Dedifferentiated amniotic fluid mesenchymal stem cell (primary cell): ENCODE results near the gene NCBP3.
"Not testable (repeated sequence)": the region's sequence is repeated elsewhere in the genome, so short reads cannot be mapped to it uniquely, and the experiment has no call there.

Experiments
- DNase-seq: peaks from one replicate; pipeline ENCODE4 v3.0.0-alpha.2; 2016; ENCODE audit errors: extremely low spot score

Gene NCBP3

DNA sequence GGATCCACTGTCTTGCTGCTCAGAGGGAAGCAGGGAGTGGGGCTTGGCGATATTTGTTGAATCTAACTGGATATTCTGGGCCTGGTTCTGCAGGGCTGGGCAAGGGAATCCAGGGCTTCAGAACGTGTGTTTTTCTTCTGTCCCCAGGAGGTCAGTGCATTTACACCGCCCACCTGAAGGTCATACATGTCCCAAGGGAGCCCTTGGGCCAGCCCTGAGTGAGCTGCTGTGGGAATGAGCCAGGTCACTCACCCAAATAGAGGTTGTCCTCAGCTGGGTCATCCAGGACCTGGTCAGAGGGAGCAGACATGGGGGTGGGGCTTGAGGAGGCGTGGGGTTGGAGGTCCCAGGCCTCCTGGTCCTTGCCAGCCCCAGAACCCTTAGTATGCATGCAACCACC, 36.2 kb upstream of the NCBP3 start:
- no peak for DNase-seq

DNA sequence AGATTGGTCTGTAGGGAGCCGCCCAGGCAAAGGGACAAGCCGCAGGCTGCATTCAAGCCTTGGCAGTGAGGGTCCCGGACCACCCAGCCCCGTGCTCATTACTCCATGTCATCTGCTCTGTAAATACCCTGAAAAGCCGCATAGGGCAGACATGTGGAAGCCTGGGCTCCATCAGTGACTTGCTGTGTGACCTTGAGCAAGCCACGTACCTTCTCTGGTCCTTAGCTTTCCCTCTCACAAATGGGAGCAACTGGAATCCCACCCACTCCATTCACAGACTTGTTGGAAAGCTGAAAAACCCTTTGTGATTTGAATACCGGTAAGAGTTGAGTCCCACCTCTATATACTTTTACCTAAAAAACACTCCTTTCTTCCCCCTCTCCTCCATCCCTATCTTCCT, 34.9 kb upstream of the NCBP3 start:
- DNase-seq, result no peak

GRCh38 chr17:3879591-3880417, 33.8 kb upstream of the NCBP3 start:
- no peak for DNase-seq

GRCh38 chr17:3879186-3879585, 33.1 kb upstream of the NCBP3 start:
- DNase-seq, result peak; percentile 75

DNA sequence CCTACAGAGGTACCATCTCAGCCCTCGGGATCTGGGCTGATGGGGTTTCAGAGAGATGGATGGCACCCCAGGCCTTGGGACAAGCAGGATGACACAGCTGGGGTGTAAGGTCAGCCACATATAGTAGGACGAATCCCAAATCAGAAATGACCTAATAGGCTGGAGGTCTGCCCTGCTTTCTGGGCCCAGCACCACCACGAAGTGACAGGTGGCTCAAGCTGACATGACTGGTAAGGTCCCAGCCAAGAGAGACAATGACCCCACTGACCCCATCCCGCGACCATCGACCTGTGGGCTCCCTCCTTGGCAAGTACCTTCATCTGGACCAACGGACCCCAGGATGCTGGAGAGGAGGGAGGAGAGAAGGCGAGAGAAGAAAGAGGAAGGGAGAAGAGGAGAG, 31.2 kb upstream of the NCBP3 start:
- no peak for DNase-seq

DNA sequence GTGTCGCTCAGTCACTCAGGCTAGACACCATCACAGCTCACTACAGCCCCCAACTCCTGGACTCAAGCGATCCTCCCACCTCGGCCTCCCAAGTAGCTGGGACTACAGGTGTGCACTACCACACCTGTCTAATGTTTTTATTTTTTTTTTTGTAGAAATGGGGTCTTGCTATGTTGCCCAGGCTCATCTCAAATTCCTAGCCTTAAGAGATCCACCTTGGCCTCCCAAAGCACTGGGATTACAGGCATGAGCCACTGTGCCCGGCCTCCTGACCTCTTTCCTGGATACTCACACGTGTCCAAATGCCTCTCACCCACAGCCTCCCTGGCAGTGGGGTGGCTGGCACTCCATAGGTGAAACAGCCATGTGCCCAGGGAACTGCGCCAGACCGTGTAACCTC, 29.3 kb upstream of the NCBP3 start:
- no peak for DNase-seq

- DNase-seq, result no peak
These were observed 27.8 kb upstream of the NCBP3 start for GRCh38 chr17:3873862-3874261.

DNA sequence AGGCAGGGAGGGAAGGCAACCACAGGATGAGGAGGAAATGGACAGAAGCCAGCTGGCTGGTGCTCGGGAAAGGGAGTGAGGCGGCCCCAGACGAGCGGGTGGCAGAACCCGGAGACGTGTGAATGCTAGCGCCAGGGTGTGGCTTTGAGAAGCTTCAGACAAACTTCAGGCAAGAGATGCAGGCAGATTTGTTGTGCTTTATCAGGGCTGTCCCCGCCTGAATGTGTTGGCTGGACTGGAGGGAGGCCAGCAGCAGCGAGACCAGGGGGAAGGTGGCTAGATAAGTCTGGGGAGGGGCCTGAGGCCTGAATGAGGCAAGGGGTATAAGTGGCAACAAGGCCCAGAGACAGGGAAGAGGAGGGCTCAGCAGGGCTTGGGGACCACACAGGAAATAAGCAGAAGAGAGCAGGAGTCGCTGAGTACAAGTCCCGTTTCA, 24.8 kb upstream of the NCBP3 start:
- no peak for DNase-seq

GRCh38 chr17:3867606-3868005, 21.6 kb upstream of the NCBP3 start:
- no peak for DNase-seq

DNA sequence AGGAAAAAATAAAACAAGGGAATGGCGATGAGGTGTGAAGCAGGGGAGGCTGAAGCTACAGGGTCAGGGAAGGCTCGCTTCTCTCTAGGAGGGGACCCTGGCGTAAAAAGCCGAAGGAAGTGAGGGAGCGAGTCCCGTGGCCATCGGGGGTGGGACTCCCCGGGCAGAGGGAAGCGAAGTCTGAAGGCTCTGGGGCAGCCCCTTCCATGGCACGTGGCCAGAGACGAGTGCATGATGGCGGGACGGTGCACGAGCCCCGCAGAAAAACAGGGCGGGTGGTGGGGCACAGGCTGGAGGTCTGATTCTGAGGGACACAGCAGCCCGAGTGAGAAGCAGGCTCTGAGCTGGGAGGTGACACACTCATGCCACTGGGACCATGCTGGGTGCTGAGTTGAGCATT, 21.1 kb upstream of the NCBP3 start:
- no peak for DNase-seq

DNA sequence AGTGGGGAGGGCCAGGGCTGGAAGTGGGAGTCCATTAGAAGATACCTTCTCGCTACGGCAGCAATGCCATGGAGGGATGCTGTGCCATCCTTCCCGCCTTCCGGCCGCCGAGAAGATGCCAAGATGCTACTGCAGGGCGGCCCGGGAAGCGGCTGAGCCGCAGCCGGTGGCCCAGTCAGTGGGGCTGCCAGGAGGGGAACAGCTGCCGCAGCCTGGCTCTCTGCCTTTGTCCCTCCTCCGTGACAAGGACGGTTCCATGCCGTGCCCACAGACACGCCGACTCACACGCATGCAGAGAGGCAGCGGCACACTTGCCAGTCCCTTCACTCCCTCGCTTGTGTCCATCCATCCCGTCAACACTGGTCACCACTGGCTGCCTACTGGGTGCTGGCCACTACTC, 20.2 kb upstream of the NCBP3 start:
- DNase-seq, result no peak

GRCh38 chr17:3865176-3865575, 19.1 kb upstream of the NCBP3 start:
- no peak for DNase-seq

- no peak for DNase-seq
These were observed 18.5 kb upstream of the NCBP3 start for GRCh38 chr17:3864534-3864933.

GRCh38 chr17:3861761-3862681, 16.0 kb upstream of the NCBP3 start:
- DNase-seq, result no peak

DNA sequence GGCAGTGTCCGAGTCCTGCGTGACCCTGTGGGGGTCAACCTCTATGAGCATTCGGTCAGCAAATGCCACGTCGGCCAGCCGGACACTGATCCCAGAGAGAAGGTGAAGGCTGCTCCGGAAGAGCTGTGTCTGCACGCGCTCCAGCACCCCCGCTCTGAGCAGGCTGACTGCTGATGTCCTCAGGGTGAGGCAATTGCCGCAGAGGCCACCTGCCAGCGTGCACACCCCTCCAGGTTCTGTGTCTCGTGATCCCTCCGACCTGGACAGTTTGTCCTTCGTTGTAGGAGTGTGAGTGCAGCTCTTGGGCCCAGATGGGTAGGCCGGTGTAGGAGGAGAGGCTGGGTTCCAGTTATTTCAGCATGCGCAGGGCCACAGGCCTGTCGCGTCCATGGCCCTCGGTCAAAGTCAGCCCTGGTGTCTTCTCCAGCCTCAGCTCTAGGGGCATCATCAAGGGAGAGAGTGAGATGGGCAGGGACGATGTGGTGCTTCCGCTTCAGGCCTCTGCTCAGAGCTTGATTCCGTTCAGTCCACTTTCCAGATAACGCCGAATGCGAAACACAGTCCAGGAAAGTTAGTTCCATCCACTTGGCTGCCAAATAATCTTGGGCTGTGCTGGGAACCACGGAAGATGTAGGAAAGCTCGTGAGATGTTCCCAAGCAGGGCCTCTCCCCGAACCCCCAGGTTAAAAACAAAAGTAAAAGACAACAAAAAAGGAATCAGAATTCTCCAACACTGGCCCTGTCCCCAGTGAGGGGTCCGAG, 15.1 kb upstream of the NCBP3 start:
- no peak for DNase-seq

GRCh38 chr17:3859940-3860339, 13.9 kb upstream of the NCBP3 start:
- no peak for DNase-seq

DNA sequence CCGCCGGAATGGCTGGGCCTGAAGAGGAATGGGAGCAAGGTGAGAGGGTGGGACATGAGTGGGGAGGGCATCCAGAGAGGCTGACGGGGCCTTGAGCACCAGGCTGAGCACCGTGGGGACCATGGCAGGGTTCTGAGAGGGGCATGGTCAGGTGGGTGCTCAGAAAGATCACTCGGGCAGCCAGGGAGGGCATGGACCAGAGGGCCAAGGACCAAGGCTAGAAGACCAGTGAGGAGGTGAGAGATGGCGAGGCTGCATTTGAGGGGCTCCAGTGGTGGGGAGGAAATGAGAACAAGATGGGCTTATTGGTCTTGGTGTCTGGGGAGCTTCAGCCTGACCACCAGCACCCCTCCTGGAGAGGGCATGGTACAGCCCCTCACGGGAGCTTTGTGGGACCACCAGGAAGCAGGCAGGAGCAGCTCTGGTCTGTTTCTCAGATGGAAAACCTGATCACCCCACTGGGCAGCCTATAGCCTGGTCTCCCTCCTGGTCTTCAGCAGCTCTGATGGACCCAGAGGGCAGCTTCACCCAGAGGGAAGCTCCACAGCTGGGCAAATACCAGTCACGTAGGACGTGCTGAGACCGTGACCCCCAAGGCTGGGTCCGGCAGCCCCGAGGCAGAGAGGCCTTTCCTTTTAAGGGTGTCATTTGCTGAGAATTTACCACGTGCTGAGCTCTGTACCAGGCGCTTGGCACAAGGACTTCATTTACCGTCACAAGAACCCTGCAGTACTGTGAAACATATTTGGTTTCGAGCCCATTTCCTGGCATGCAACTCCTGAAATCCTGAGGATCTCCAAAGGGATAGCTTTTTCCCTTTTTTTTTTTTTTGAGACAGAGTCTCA, 11.4 kb upstream of the NCBP3 start:
- no peak for DNase-seq

GRCh38 chr17:3854204-3854603, 8.2 kb upstream of the NCBP3 start:
- DNase-seq, result not testable (repeated sequence)

GRCh38 chr17:3852561-3852960, 6.5 kb upstream of the NCBP3 start:
- DNase-seq, result no peak

DNA sequence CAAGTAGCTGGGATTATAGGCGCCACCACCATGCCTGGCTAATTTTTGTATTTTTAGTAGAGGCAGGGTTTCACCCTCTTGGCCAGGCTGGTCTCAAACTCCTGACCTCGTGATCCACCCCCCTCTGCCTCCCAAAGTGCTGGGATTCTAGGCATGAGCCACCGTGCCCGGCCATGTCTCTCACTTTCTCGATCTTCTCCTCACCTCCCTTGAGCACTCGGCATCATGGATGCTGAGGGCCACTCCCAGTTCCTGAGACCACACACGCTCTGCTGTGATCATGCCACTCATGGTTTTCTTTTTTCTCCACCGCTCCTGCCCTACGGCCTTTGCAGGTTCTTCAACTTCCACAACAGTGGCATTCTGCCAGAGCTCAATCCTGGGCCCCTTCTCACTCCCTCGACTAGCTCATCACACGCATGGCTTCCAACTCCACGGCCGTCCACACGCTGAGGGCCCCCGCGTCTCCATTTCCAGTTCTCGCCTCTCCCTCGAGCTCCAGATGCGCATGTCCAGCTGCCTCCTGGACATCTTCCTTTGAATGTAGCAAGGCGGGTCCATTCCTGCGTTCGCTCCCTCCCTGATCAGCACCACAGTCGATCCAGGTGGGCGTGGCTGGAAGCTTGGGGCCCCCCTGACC, 5.5 kb upstream of the NCBP3 start:
- no peak for DNase-seq
